Tibial artery (tissue), 4 donors: Measurements from ENCODE around the gene KRTAP21-2.

Source experiments
- DNase-seq, 2 donors: peaks; one replicate each; pipeline ENCODE4 v3.0.0-alpha.2; 2019
- H3K27ac ChIP-seq, 2 donors: fragments of 200-600 bp; sonication (generic) in 1 of 2; 1 replicate in 1 of 2; 2 replicates in 1 of 2; pipeline ENCODE4 v1.5.1; 2018 to 2019; ENCODE audit warnings: mild to moderate bottlenecking in 1 of 2
- H3K27me3 ChIP-seq, 2 donors: fragments of 200-600 bp; sonication (generic) in 1 of 2; one replicate each; pipeline versions ENCODE4 v1.5.1 to v1.6.0; 2016 to 2019
- H3K36me3 ChIP-seq, 3 donors: fragments of 200-600 bp; sonication (generic) in 2 of 3; one replicate each; pipeline ENCODE4 v1.5.1; 2016 to 2019; ENCODE audit warnings: mild to moderate bottlenecking in 2 of 3
- H3K4me1 ChIP-seq, 4 donors: fragments of 200-600 bp; sonication (generic) in 2 of 4; 1 replicate in 3 of 4; 2 replicates in 1 of 4; pipeline ENCODE4 v1.5.1; 2016 to 2019
- H3K4me3 ChIP-seq, 2 donors: fragments of 200-600 bp; sonication (generic) in 1 of 2; 1 replicate in 1 of 2; 2 replicates in 1 of 2; pipeline ENCODE4 v1.5.1; 2018 to 2019; ENCODE audit warnings: mild to moderate bottlenecking in 2 of 2
- H3K9me3 ChIP-seq, 3 donors: fragments of 200-600 bp; sonication (generic) in 1 of 3; one replicate each; pipeline ENCODE4 v1.5.1; 2016 to 2019
- intact Hi-C: fragments of 100-400 bp; cut with DNase I; formaldehyde crosslinking; loops from one replicate; pipeline ENCODE4 v1.15.0; 2023; ENCODE audit warnings: low total_unique reads
- TF ChIP-seq, protein P1 (sequence below), 2 experiments: fragments of 200-600 bp in 1 of 2; fragments of 450-650 bp in 1 of 2; IDR thresholded peaks; one replicate each; pipeline ENCODE4 v1.5.1; 2017 to 2019; ENCODE audit warnings: antibody characterized with exemption in 2 of 2, mild to moderate bottlenecking in 1 of 2, moderate library complexity in 1 of 2

Gene KRTAP21-2

DNA sequence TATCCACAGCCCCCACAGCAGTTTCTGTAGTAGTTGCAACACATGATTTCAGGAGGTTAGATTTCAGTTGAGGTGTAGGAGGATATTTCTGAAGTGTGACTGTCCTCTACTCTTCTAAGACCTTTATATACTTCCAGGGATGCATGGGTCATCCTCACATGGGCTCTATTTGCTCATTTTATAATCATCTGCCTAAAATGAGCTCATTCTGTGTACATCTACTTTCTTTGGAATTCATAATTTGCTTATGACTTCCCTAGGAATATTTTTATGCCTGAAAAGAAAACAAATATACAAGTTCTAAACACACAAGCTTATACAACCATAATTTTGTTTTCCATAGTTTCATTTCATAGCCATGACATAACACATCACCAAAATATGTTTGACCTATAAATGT, at the start of gene KRTAP21-2:
Gene KRTAP21-2 (minus strand): TSS at position 101 of the 400 bp plus-strand sequence. CDS start 57 bp downstream, at position 44.
- TF ChIP-seq, protein P1, sequence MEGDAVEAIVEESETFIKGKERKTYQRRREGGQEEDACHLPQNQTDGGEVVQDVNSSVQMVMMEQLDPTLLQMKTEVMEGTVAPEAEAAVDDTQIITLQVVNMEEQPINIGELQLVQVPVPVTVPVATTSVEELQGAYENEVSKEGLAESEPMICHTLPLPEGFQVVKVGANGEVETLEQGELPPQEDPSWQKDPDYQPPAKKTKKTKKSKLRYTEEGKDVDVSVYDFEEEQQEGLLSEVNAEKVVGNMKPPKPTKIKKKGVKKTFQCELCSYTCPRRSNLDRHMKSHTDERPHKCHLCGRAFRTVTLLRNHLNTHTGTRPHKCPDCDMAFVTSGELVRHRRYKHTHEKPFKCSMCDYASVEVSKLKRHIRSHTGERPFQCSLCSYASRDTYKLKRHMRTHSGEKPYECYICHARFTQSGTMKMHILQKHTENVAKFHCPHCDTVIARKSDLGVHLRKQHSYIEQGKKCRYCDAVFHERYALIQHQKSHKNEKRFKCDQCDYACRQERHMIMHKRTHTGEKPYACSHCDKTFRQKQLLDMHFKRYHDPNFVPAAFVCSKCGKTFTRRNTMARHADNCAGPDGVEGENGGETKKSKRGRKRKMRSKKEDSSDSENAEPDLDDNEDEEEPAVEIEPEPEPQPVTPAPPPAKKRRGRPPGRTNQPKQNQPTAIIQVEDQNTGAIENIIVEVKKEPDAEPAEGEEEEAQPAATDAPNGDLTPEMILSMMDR (IDR thresholded peaks at IDR 0.05), result no peak
- DNase-seq, result no peak
- no peaks in the 10 kb centered on the region for H3K9me3 ChIP-seq
- intact Hi-C loops, result no loop called here
- H3K4me1 ChIP-seq, result no peaks in the 10 kb centered on the region
- no peaks in the 10 kb centered on the region for H3K27me3 ChIP-seq
- H3K36me3 ChIP-seq, result no peaks in the 10 kb centered on the region
- H3K4me3 ChIP-seq, result no peak within 1 kb of the TSS
- H3K27ac ChIP-seq, result no peak within 1 kb of the TSS

- H3K36me3 ChIP-seq, result no peaks in the 10 kb centered on the region
- DNase-seq, result no peak
- intact Hi-C loops, result no loop called here
- no peaks in the 10 kb centered on the region for H3K4me1 ChIP-seq
- no peaks in the 10 kb centered on the region for H3K27me3 ChIP-seq
- no peak overlapping the region for H3K4me3 ChIP-seq
- TF ChIP-seq, protein P1 (IDR thresholded peaks at IDR 0.05), result no peak
- H3K9me3 ChIP-seq, result no peaks in the 10 kb centered on the region
- H3K27ac ChIP-seq, result no peak overlapping the region
Measured at GRCh38 chr21:30793581-30794314, 46.7 kb upstream of the KRTAP21-2 start.

- no peak for DNase-seq
- Histone ChIP-seq H3K4me3 (no peak overlapping the region), H3K27ac (no peak overlapping the region), H3K4me1 (no peaks in the 10 kb centered on the region), H3K36me3 (no peaks in the 10 kb centered on the region), H3K9me3 (no peaks in the 10 kb centered on the region), H3K27me3 (no peaks in the 10 kb centered on the region)
- intact Hi-C loops, result no loop called here
- TF ChIP-seq, protein P1 (IDR thresholded peaks at IDR 0.05), result no peak
Measured at GRCh38 chr21:30779249-30779648, 32.2 kb upstream of the KRTAP21-2 start.

DNA sequence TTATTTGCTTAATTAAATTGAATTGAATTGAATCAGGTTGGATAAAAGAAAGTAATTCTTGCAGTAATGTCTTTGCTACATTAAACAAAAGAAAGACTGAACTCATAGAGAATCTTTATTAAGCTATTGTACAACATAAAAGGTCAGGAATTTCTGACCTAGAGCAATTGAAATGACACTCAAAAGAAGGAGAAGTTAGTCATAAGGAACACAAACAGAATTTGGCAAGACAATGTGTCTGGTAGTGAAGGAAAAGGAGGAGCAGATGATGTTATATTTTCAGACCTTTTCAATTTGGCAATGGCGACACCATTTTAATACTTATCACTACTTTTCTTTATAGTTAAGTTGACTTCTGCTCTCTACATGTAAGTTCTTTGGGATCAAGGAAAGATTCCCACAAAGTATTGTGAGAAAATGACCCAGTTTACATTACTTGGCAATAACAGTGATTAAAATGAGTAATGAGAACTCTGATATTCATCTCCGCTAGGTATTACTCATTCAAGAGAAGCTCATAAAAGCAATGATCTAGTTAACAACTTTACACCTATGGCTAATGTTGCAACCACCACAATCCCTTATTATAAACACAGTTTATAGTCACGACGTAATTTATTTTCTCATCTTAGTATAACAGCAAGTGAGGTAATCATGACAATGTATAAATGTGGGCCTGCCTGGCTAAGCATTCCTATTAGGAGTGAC, 22.8 kb upstream of the KRTAP21-2 start:
- H3K4me3 ChIP-seq, result no peak overlapping the region
- no peaks in the 10 kb centered on the region for H3K9me3 ChIP-seq
- no peak overlapping the region for H3K27ac ChIP-seq
- DNase-seq, result no peak
- no peaks in the 10 kb centered on the region for H3K36me3 ChIP-seq
- intact Hi-C loops, result no loop called here
- no peaks in the 10 kb centered on the region for H3K27me3 ChIP-seq
- TF ChIP-seq, protein P1 (IDR thresholded peaks at IDR 0.05), result no peak
- no peaks in the 10 kb centered on the region for H3K4me1 ChIP-seq

GRCh38 chr21:30760776-30761175, 13.7 kb upstream of the KRTAP21-2 start:
- intact Hi-C loops, result no loop called here
- DNase-seq, result no peak

More at GRCh38 chr21:30760776-30761175, 13.7 kb upstream of the KRTAP21-2 start:
- no peaks in the 10 kb centered on the region for H3K36me3 ChIP-seq
- H3K27ac ChIP-seq, result no peak overlapping the region
- no peak overlapping the region for H3K4me3 ChIP-seq
- TF ChIP-seq, protein P1 (IDR thresholded peaks at IDR 0.05), result no peak
- no peaks in the 10 kb centered on the region for H3K9me3 ChIP-seq
- H3K27me3 ChIP-seq, result no peaks in the 10 kb centered on the region
- H3K4me1 ChIP-seq, result no peaks in the 10 kb centered on the region
